A549 (cell line): ENCODE data around the gene TRIM28.

ENCODE experiments used
- EP300 ChIP-seq, 2 experiments: fragments of >200 bp; sonication (Bioruptor Twin); formaldehyde crosslinking; IDR thresholded peaks; 2 replicates in 1 of 2; 3 replicates in 1 of 2; pipeline ENCODE4 v1.6.1; 2016 to 2017
- ESRRA ChIP-seq: fragments of 150-350 bp; IDR thresholded peaks from 2 replicates; pipeline ENCODE4 v1.6.1; 2014; ENCODE audit warnings: mild to moderate bottlenecking, low read length, borderline replicate concordance
- GATA3 ChIP-seq: IDR thresholded peaks from 2 replicates; pipeline ENCODE4 v1.6.1; 2012; ENCODE audit warnings: borderline replicate concordance
- JUN ChIP-seq, 2 experiments: fragments of >200 bp; sonication (Bioruptor Twin); formaldehyde crosslinking; IDR thresholded peaks; 2 replicates in 1 of 2; 3 replicates in 1 of 2; pipeline ENCODE4 v1.6.1; 2016 to 2017
- JUNB ChIP-seq: fragments of >200 bp; sonication (Bioruptor Twin); formaldehyde crosslinking; IDR thresholded peaks from 2 replicates; pipeline ENCODE4 v1.6.1; 2016
- PBX3 ChIP-seq: IDR thresholded peaks from 2 replicates; pipeline ENCODE4 v1.6.1; 2012
- PHF8 ChIP-seq: fragments of 200-600 bp; sonication (generic); IDR thresholded peaks from 2 replicates; pipeline ENCODE4 v1.6.1; 2016; ENCODE audit warnings: low read depth, mild to moderate bottlenecking, antibody characterized with exemption, moderate library complexity, borderline replicate concordance
- POLR2A ChIP-seq: IDR thresholded peaks from 2 replicates; pipeline ENCODE4 v1.6.1; 2012; ENCODE audit warnings: mild to moderate bottlenecking, low read length
- POLR2AphosphoS2 ChIP-seq: conservative IDR thresholded peaks from 2 replicates; pipeline ENCODE4 v1.6.1; 2012; ENCODE audit warnings: low read length, improper control_type of control experiment, inconsistent platforms
- TF ChIP-seq, protein P1 (sequence below): fragments of >200 bp; sonication (Bioruptor Twin); formaldehyde crosslinking; IDR thresholded peaks from 3 replicates; pipeline ENCODE4 v1.5.1; 2016

GRCh38 chr19:58557221-58558065 is 13.6 kb downstream of the TRIM28 start:
- TF ChIP-seq, protein P1, sequence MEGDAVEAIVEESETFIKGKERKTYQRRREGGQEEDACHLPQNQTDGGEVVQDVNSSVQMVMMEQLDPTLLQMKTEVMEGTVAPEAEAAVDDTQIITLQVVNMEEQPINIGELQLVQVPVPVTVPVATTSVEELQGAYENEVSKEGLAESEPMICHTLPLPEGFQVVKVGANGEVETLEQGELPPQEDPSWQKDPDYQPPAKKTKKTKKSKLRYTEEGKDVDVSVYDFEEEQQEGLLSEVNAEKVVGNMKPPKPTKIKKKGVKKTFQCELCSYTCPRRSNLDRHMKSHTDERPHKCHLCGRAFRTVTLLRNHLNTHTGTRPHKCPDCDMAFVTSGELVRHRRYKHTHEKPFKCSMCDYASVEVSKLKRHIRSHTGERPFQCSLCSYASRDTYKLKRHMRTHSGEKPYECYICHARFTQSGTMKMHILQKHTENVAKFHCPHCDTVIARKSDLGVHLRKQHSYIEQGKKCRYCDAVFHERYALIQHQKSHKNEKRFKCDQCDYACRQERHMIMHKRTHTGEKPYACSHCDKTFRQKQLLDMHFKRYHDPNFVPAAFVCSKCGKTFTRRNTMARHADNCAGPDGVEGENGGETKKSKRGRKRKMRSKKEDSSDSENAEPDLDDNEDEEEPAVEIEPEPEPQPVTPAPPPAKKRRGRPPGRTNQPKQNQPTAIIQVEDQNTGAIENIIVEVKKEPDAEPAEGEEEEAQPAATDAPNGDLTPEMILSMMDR: no peak
- TF ChIP-seq JUN (IDR thresholded peaks at IDR 0.05) (no peak), EP300 (IDR thresholded peaks at IDR 0.05) (no peak), POLR2A (no peak), PHF8 (no peak), PBX3 (no peak), POLR2AphosphoS2 (no peak), ESRRA (no peak), GATA3 (no peak), JUNB (no peak)
